ENCODE results near the gene PIEZO2. TPM values are rescaled to one million over a fixed set of nuclear protein-coding genes. Genes with fewer than 3 reads are reported as not detected.

The PIEZO2 gene
- total RNA-seq, 2 experiments from 2014 or later, result not detected

DNA sequence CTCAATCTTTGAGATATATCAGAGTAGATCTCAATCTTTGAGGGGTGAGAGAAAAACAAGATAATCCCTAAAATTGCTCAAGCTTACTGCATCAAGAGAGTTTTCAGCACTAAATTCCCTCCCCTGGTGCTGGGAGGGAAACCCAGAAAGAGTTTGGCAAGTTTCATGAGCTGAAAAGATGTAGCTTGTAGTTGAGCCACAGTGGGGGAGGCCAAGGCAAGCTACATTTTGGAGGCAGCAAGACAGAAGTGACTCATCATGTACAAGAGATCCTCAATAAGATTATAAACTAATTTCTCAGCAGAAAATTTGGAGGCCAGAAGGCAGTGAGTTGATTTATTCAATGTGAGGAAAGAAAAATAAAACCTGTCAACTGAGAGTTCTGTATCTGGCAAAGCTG is 308.2 kb downstream of the PIEZO2 start:
- intact Hi-C loops (cut with DNase I, micrococcal nuclease), result no loop called here
- no peaks in the 10 kb centered on the region for H3K36me3 ChIP-seq (ENCODE audit: insufficient read depth, low read length)
- H3K4me1 ChIP-seq (ENCODE audit: insufficient read depth, low read length), result no peaks in the 10 kb centered on the region
- Mint-ChIP-seq H3K9me3 (no peaks in the 10 kb centered on the region), H3K27me3 (peaks cover 10% of the 10 kb centered on the region), H3K4me3 (no peak overlapping the region), H3K27ac (no peak overlapping the region), H3K4me1 (ENCODE audit: low read depth) (no peaks in the 10 kb centered on the region), H3K36me3 (ENCODE audit: low read depth) (no peaks in the 10 kb centered on the region)
- ChIA-PET CTCF (no interaction called here), POLR2A (interaction anchor here (0.7 kb wide), 1 partner anchor 826 kb away, joined by 3 read pairs; no protein-coding TSS in a partner anchor)
- no peak overlapping the region for H3K27ac ChIP-seq (ENCODE audit: low read depth in 1 of 2, low read length in 2 of 2)
- H3K27me3 ChIP-seq (ENCODE audit: control insufficient read depth in 1 of 2, insufficient read depth in 2 of 2, low read length in 2 of 2), result no peaks in the 10 kb centered on the region
- no peak for DNase-seq
- no peaks in the 10 kb centered on the region for H3K9me3 ChIP-seq (ENCODE audit: control insufficient read depth in 1 of 2, insufficient read depth in 1 of 2, low read length in 2 of 2)
- TF ChIP-seq, protein P1, sequence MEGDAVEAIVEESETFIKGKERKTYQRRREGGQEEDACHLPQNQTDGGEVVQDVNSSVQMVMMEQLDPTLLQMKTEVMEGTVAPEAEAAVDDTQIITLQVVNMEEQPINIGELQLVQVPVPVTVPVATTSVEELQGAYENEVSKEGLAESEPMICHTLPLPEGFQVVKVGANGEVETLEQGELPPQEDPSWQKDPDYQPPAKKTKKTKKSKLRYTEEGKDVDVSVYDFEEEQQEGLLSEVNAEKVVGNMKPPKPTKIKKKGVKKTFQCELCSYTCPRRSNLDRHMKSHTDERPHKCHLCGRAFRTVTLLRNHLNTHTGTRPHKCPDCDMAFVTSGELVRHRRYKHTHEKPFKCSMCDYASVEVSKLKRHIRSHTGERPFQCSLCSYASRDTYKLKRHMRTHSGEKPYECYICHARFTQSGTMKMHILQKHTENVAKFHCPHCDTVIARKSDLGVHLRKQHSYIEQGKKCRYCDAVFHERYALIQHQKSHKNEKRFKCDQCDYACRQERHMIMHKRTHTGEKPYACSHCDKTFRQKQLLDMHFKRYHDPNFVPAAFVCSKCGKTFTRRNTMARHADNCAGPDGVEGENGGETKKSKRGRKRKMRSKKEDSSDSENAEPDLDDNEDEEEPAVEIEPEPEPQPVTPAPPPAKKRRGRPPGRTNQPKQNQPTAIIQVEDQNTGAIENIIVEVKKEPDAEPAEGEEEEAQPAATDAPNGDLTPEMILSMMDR (IDR thresholded peaks at IDR 0.05), result no peak
- no peak overlapping the region for H3K4me3 ChIP-seq (ENCODE audit: low read length)
- ATAC-seq (ENCODE audit: poor library complexity), result no peak

DNA sequence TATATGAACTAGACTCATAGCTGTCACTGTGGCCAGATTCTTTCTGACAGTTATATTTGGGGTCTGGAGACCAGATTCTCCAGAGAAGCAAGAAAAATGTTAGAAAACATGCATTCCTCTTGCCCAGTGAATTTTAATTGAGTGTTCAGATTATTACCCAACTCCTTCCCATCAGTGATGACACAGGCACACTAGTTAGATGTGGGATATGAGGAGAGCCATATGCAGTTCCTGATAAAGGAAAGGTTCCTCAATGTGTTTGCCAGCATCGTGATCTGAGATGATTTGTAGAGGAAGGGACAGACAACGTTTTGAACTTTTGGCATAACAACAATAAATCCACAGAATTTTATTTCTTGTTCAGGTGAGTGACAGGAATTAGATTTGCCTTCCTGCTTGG is 308.6 kb downstream of the PIEZO2 start:
- no peaks in the 10 kb centered on the region for H3K36me3 Mint-ChIP-seq (ENCODE audit: low read depth)
- H3K27ac ChIP-seq (ENCODE audit: low read depth in 1 of 2, low read length in 2 of 2), result no peak overlapping the region

DNA sequence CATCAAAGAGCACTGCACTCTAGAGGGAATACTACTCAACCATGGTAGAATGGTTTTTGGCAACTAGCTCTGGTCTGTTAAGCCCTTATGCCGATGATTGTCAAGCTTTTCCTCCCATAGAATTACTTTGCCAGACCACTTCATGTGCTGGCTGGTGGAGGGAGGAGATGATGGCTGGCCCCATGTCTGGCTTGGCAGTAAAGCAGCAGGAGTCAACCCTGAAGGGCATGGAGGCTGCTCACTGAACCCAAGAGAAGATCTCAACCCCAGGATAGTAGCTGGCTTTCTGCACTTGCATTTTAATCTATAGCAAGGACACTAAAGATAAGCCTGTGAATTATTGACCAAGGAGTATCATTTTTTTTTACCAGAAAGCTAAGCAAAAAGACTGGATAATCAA is 309.9 kb downstream of the PIEZO2 start:
- Histone ChIP-seq H3K4me3 (ENCODE audit: low read length) (no peak overlapping the region), H3K27ac (ENCODE audit: low read depth in 1 of 2, low read length in 2 of 2) (no peak overlapping the region), H3K4me1 (ENCODE audit: insufficient read depth, low read length) (no peaks in the 10 kb centered on the region), H3K27me3 (ENCODE audit: control insufficient read depth in 1 of 2, insufficient read depth in 2 of 2, low read length in 2 of 2) (no peaks in the 10 kb centered on the region), H3K9me3 (ENCODE audit: control insufficient read depth in 1 of 2, insufficient read depth in 1 of 2, low read length in 2 of 2) (no peaks in the 10 kb centered on the region), H3K36me3 (ENCODE audit: insufficient read depth, low read length) (no peaks in the 10 kb centered on the region)
- CTCF ChIA-PET, result interaction anchor here (0.6 kb wide), 1 partner anchor 443 kb away, joined by 3 read pairs; no protein-coding TSS in a partner anchor
- TF ChIP-seq, protein P1 (IDR thresholded peaks at IDR 0.05), result no peak
- no peak overlapping the region for H3K4me3 Mint-ChIP-seq
- POLR2A ChIA-PET, result no interaction called here
- H3K27ac Mint-ChIP-seq, result no peak overlapping the region
- DNase-seq (no peak), ATAC-seq (ENCODE audit: poor library complexity) (no peak)
- intact Hi-C loops (cut with DNase I, micrococcal nuclease), result no loop called here
- no peaks in the 10 kb centered on the region for H3K9me3 Mint-ChIP-seq
- H3K36me3 Mint-ChIP-seq (ENCODE audit: low read depth), result no peaks in the 10 kb centered on the region
- no peaks in the 10 kb centered on the region for H3K4me1 Mint-ChIP-seq (ENCODE audit: low read depth)
- peaks cover 10% of the 10 kb centered on the region for H3K27me3 Mint-ChIP-seq

More for the DNA sequence above, 308.6 kb downstream of the PIEZO2 start:
- CTCF ChIA-PET, result no interaction called here
- POLR2A ChIA-PET, result interaction anchor here (0.7 kb wide), 1 partner anchor 825 kb away, joined by 3 read pairs; no protein-coding TSS in a partner anchor
- Mint-ChIP-seq H3K27ac (no peak overlapping the region), H3K9me3 (no peaks in the 10 kb centered on the region), H3K4me1 (ENCODE audit: low read depth) (no peaks in the 10 kb centered on the region), H3K4me3 (no peak overlapping the region), H3K27me3 (peaks cover 10% of the 10 kb centered on the region)
- Histone ChIP-seq H3K9me3 (ENCODE audit: control insufficient read depth in 1 of 2, insufficient read depth in 1 of 2, low read length in 2 of 2) (no peaks in the 10 kb centered on the region), H3K27me3 (ENCODE audit: control insufficient read depth in 1 of 2, insufficient read depth in 2 of 2, low read length in 2 of 2) (no peaks in the 10 kb centered on the region), H3K4me3 (ENCODE audit: low read length) (no peak overlapping the region), H3K36me3 (ENCODE audit: insufficient read depth, low read length) (no peaks in the 10 kb centered on the region), H3K4me1 (ENCODE audit: insufficient read depth, low read length) (no peaks in the 10 kb centered on the region)
- intact Hi-C loops (cut with DNase I, micrococcal nuclease), result no loop called here
- no peak for ATAC-seq (ENCODE audit: poor library complexity)
- TF ChIP-seq, protein P1 (IDR thresholded peaks at IDR 0.05), result no peak
- DNase-seq, result no peak

All from CD4-positive, alpha-beta T cell (primary cell).